Measurements from ENCODE around the gene AMT. TPM values are rescaled to one million over a fixed set of nuclear protein-coding genes. Genes with fewer than 3 reads are reported as not detected.

Gene AMT
- total and polyA plus RNA-seq, 2 experiments from 2014 or later, result 32.8 to 35.6 TPM

DNA sequence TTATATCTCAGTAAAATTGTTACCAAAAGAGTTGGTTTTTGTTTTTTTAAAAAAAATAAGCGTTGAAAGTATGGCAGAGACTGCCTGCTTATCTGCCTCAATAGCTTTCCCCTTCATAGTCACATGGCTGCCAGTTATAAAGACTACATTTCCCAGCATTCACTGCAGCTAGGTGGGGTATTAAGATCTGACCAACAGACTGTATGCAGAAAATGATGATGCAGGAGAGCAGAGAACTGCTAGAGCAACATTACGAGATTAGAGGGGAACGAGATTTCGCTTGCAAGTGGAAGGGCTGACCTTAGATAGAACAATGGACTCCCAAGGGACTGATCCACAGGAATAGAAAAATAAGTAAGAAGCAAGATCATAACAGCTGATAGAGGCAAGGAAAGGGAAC is 24.8 kb downstream of the AMT start:
- DNase-seq (ENCODE audit: low spot score) (peak; percentile 72), ATAC-seq (peak; percentile 78)
- H3K27me3 Mint-ChIP-seq (ENCODE audit: insufficient read depth, low read depth, poor library complexity), result peaks cover 4% of the 10 kb centered on the region
- Histone ChIP-seq H2AFZ (no peak overlapping the region), H3K9me2 (ENCODE audit: insufficient read depth) (no peaks in the 10 kb centered on the region), H3K4me1 (ENCODE audit: insufficient read depth) (peaks cover 4% of the 10 kb centered on the region; the same call in 1 of the 2 replicates), H3K27ac (ENCODE audit: low read depth) (0 out of 2 replicates have a peak overlapping the region, but pooled peaks have one; percentile 3), H4K20me1 (replicated peaks; ENCODE audit: insufficient read depth) (peaks cover 68% of the 10 kb centered on the region), H3K79me2 (replicated peaks; ENCODE audit: insufficient read depth) (peaks cover 100% of the 10 kb centered on the region), H3K27me3 (ENCODE audit: insufficient read depth) (no peaks in the 10 kb centered on the region), H3K4me3 (no peak overlapping the region), H3K36me3 (ENCODE audit: insufficient read depth) (no peaks in the 10 kb centered on the region), H3K4me2 (no peak overlapping the region), H3F3A (replicated peaks; ENCODE audit: low read depth) (peaks cover 20% of the 10 kb centered on the region; the same call in 1 of the 2 replicates)
- peak overlapping the region; percentile 34; the same call in 1 of the 2 replicates for H3K27ac Mint-ChIP-seq
- H3K4me3 Mint-ChIP-seq, result no peak overlapping the region
- H3K4me1 Mint-ChIP-seq, result peaks cover 18% of the 10 kb centered on the region
- TF ChIP-seq, protein P1, sequence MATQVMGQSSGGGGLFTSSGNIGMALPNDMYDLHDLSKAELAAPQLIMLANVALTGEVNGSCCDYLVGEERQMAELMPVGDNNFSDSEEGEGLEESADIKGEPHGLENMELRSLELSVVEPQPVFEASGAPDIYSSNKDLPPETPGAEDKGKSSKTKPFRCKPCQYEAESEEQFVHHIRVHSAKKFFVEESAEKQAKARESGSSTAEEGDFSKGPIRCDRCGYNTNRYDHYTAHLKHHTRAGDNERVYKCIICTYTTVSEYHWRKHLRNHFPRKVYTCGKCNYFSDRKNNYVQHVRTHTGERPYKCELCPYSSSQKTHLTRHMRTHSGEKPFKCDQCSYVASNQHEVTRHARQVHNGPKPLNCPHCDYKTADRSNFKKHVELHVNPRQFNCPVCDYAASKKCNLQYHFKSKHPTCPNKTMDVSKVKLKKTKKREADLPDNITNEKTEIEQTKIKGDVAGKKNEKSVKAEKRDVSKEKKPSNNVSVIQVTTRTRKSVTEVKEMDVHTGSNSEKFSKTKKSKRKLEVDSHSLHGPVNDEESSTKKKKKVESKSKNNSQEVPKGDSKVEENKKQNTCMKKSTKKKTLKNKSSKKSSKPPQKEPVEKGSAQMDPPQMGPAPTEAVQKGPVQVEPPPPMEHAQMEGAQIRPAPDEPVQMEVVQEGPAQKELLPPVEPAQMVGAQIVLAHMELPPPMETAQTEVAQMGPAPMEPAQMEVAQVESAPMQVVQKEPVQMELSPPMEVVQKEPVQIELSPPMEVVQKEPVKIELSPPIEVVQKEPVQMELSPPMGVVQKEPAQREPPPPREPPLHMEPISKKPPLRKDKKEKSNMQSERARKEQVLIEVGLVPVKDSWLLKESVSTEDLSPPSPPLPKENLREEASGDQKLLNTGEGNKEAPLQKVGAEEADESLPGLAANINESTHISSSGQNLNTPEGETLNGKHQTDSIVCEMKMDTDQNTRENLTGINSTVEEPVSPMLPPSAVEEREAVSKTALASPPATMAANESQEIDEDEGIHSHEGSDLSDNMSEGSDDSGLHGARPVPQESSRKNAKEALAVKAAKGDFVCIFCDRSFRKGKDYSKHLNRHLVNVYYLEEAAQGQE (IDR thresholded peaks at IDR 0.05; ENCODE audit: unreplicated experiment), result no peak
- TF ChIP-seq NANOG (IDR thresholded peaks at IDR 0.05; ENCODE audit: borderline replicate concordance) (no peak), EZH2phosphoT487 (IDR thresholded peaks at IDR 0.05; ENCODE audit: unreplicated experiment) (no peak), POLR2AphosphoS5 (IDR thresholded peaks at IDR 0.05; ENCODE audit: low read depth) (no peak), STAT1 (IDR thresholded peaks at IDR 0.05; ENCODE audit: unreplicated experiment) (no peak), ZNF331 (CRISPR knock-in tag; IDR thresholded peaks at IDR 0.05; ENCODE audit: low read depth) (no peak), CREB1 (CRISPR knock-in tag; IDR thresholded peaks at IDR 0.05; ENCODE audit: low read depth) (no peak), EZH2 (IDR thresholded peaks at IDR 0.05; ENCODE audit: low read depth, unreplicated experiment) (no peak), JUNB (IDR thresholded peaks at IDR 0.05; ENCODE audit: unreplicated experiment) (no peak), ZNF114 (CRISPR knock-in tag; IDR thresholded peaks at IDR 0.05) (no peak)
- TF ChIP-seq, protein P2, sequence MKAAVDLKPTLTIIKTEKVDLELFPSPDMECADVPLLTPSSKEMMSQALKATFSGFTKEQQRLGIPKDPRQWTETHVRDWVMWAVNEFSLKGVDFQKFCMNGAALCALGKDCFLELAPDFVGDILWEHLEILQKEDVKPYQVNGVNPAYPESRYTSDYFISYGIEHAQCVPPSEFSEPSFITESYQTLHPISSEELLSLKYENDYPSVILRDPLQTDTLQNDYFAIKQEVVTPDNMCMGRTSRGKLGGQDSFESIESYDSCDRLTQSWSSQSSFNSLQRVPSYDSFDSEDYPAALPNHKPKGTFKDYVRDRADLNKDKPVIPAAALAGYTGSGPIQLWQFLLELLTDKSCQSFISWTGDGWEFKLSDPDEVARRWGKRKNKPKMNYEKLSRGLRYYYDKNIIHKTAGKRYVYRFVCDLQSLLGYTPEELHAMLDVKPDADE (IDR thresholded peaks at IDR 0.05), result no peak
- TF ChIP-seq, protein P3, sequence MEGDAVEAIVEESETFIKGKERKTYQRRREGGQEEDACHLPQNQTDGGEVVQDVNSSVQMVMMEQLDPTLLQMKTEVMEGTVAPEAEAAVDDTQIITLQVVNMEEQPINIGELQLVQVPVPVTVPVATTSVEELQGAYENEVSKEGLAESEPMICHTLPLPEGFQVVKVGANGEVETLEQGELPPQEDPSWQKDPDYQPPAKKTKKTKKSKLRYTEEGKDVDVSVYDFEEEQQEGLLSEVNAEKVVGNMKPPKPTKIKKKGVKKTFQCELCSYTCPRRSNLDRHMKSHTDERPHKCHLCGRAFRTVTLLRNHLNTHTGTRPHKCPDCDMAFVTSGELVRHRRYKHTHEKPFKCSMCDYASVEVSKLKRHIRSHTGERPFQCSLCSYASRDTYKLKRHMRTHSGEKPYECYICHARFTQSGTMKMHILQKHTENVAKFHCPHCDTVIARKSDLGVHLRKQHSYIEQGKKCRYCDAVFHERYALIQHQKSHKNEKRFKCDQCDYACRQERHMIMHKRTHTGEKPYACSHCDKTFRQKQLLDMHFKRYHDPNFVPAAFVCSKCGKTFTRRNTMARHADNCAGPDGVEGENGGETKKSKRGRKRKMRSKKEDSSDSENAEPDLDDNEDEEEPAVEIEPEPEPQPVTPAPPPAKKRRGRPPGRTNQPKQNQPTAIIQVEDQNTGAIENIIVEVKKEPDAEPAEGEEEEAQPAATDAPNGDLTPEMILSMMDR (conservative IDR thresholded peaks at IDR 0.05; ENCODE audit: low read depth in 2 of 2), result no peak
- TF ChIP-seq, protein P4, sequence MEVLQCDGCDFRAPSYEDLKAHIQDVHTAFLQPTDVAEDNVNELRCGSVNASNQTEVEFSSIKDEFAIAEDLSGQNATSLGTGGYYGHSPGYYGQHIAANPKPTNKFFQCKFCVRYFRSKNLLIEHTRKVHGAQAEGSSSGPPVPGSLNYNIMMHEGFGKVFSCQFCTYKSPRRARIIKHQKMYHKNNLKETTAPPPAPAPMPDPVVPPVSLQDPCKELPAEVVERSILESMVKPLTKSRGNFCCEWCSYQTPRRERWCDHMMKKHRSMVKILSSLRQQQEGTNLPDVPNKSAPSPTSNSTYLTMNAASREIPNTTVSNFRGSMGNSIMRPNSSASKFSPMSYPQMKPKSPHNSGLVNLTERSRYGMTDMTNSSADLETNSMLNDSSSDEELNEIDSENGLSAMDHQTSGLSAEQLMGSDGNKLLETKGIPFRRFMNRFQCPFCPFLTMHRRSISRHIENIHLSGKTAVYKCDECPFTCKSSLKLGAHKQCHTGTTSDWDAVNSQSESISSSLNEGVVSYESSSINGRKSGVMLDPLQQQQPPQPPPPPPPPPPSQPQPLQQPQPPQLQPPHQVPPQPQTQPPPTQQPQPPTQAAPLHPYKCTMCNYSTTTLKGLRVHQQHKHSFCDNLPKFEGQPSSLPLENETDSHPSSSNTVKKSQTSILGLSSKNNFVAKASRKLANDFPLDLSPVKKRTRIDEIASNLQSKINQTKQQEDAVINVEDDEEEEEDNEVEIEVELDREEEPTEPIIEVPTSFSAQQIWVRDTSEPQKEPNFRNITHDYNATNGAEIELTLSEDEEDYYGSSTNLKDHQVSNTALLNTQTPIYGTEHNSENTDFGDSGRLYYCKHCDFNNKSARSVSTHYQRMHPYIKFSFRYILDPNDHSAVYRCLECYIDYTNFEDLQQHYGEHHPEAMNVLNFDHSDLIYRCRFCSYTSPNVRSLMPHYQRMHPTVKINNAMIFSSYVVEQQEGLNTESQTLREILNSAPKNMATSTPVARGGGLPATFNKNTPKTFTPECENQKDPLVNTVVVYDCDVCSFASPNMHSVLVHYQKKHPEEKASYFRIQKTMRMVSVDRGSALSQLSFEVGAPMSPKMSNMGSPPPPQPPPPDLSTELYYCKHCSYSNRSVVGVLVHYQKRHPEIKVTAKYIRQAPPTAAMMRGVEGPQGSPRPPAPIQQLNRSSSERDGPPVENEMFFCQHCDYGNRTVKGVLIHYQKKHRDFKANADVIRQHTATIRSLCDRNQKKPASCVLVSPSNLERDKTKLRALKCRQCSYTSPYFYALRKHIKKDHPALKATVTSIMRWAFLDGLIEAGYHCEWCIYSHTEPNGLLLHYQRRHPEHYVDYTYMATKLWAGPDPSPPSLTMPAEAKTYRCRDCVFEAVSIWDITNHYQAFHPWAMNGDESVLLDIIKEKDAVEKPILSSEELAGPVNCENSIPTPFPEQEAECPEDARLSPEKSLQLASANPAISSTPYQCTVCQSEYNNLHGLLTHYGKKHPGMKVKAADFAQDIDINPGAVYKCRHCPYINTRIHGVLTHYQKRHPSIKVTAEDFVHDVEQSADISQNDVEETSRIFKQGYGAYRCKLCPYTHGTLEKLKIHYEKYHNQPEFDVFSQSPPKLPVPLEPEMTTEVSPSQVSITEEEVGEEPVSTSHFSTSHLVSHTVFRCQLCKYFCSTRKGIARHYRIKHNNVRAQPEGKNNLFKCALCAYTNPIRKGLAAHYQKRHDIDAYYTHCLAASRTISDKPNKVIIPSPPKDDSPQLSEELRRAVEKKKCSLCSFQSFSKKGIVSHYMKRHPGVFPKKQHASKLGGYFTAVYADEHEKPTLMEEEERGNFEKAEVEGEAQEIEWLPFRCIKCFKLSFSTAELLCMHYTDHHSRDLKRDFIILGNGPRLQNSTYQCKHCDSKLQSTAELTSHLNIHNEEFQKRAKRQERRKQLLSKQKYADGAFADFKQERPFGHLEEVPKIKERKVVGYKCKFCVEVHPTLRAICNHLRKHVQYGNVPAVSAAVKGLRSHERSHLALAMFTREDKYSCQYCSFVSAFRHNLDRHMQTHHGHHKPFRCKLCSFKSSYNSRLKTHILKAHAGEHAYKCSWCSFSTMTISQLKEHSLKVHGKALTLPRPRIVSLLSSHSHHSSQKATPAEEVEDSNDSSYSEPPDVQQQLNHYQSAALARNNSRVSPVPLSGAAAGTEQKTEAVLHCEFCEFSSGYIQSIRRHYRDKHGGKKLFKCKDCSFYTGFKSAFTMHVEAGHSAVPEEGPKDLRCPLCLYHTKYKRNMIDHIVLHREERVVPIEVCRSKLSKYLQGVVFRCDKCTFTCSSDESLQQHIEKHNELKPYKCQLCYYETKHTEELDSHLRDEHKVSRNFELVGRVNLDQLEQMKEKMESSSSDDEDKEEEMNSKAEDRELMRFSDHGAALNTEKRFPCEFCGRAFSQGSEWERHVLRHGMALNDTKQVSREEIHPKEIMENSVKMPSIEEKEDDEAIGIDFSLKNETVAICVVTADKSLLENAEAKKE (CRISPR knock-in tag; IDR thresholded peaks at IDR 0.05), result no peak
- no peaks in the 10 kb centered on the region; the same call in 2 of the 3 replicates for H3K9me3 Mint-ChIP-seq
- H3K36me3 Mint-ChIP-seq (ENCODE audit: low read depth), result peaks cover 40% of the 10 kb centered on the region

All from GM23338 (cell line).